Esophagus (tissue), 2 donors: ENCODE measurements around the gene SLC17A4. TPM values are rescaled to one million over a fixed set of nuclear protein-coding genes. Genes with fewer than 3 reads are reported as not detected.

Experiments used
- polyA plus RNA-seq, 2 donors: library from polyadenylated mRNA; stranded (reverse); fragments of 200-250 nt; gene quantifications; one replicate each; pipeline ENCODE4 v1.2.3, GENCODE V29; 2013
- donor health status: healthy with polysubstance abuse.
- donor health status: Bipolar disorder and iron deficiency.

The SLC17A4 gene
- polyA plus RNA-seq, 2 donors = not detected

Other genes starting within 250 kb of the SLC17A4 start
- gene SCGN, start 102.5 kb upstream of the SLC17A4 start, polyA plus RNA-seq = under 1 TPM in 1 of 2 donors, not detected in 1; 0.08 TPM
- not detected for gene SLC17A1, start 77.3 kb downstream of the SLC17A4 start, polyA plus RNA-seq
- not detected for gene SLC17A3, start 119.5 kb downstream of the SLC17A4 start, polyA plus RNA-seq
- gene SLC17A2, start 175.9 kb downstream of the SLC17A4 start, polyA plus RNA-seq = not detected
- gene TRIM38, start 208.1 kb downstream of the SLC17A4 start, polyA plus RNA-seq = 1 to 10 TPM; 4.7 to 5.7 TPM